Upper lobe of left lung (tissue), 6 donors: ENCODE results near the gene IL11RA. TPM values are rescaled to one million over a fixed set of nuclear protein-coding genes. Genes with fewer than 3 reads are reported as not detected.
A peak's percentile ranks its signal among the peaks of the same experiment; 100 is the strongest.

Experiments
- ATAC-seq, 2 donors: fragments of 200-7000 bp; cut with Tn5 transposase; one replicate each; pipeline ENCODE4 v1.9.1; 2022; ENCODE audit warnings: mild to moderate bottlenecking in 2 of 2, moderate library complexity in 2 of 2; ENCODE audit not compliant: low FRiP score in 2 of 2
- DNase-seq, 2 donors: peaks; one replicate each; pipeline ENCODE4 v3.0.0-alpha.2; 2019 to 2020
- H3K27ac ChIP-seq, 4 donors: fragments of 200-600 bp; sonication (generic); one replicate each; pipeline ENCODE4 v1.5.1; 2016 to 2019
- H3K27me3 ChIP-seq, 4 donors: fragments of 200-600 bp; sonication (generic); one replicate each; pipeline ENCODE4 v1.5.1; 2017 to 2019
- H3K36me3 ChIP-seq, 4 donors: fragments of 200-600 bp; sonication (generic); one replicate each; pipeline ENCODE4 v1.5.1; 2016 to 2019
- H3K4me1 ChIP-seq, 4 donors: fragments of 200-600 bp; sonication (generic); one replicate each; pipeline ENCODE4 v1.5.1; 2018 to 2019
- H3K4me3 ChIP-seq, 4 donors: fragments of 200-600 bp; sonication (generic); one replicate each; pipeline ENCODE4 v1.5.1; 2017 to 2019; ENCODE audit warnings: mild to moderate bottlenecking in 2 of 4, moderate library complexity in 1 of 4
- H3K9me3 ChIP-seq, 4 donors: fragments of 200-600 bp; sonication (generic); one replicate each; pipeline ENCODE4 v1.5.1; 2018 to 2019
- CTCF ChIP-seq, 6 experiments: fragments of 450-650 bp in 4 of 6; fragments of 200-600 bp in 2 of 6; sonication (generic) in 2 of 6; IDR thresholded peaks; one replicate each; pipeline ENCODE4 v1.5.1; 2016 to 2019; ENCODE audit warnings: antibody characterized with exemption in 6 of 6
- EP300 ChIP-seq, 4 donors: sonication (generic); formaldehyde crosslinking; IDR thresholded peaks; one replicate each; pipeline ENCODE4 v1.5.1; 2017; ENCODE audit warnings: antibody characterized with exemption in 4 of 4, control low read depth in 2 of 4
- POLR2A ChIP-seq, 4 donors: fragments of 450-650 bp; IDR thresholded peaks; one replicate each; pipeline ENCODE4 v1.5.1; 2016 to 2017; ENCODE audit warnings: antibody characterized with exemption in 4 of 4, mild to moderate bottlenecking in 2 of 4
- POLR2AphosphoS5 ChIP-seq, 2 donors: sonication (generic); formaldehyde crosslinking; IDR thresholded peaks; one replicate each; pipeline ENCODE4 v1.5.1; 2017; ENCODE audit warnings: antibody characterized with exemption in 2 of 2
- WGBS, 2 donors: methylation state at CpG; one replicate each; pipeline ENCODE4 v1.1.5; 2017 to 2018; 5-methylcytosine and 5-hydroxymethylcytosine counted together
- total RNA-seq, 6 donors: library from RNA; depleted of rRNA in 4 of 6; stranded (reverse); fragments of >200 nt in 4 of 6; gene quantifications; one replicate each; pipeline versions ENCODE4 v1.1.0 to v1.2.1, GENCODE V29; 2016 to 2021
- donor health status: DM: no; HTN: no; CAD: no; lungs with moderate emphysema.
- donor health status: DM: no; HTN: yes; CAD: no; lungs with severe emphysema.

IL11RA gene
- total RNA-seq, 6 donors from 2014 or later, result 14.5 to 49.2 (median 23.7) TPM

GRCh38 chr9:34624475-34625185 lies 27.4 kb upstream of the IL11RA start:
- 29 to 37% methylated on average over 9 to 38 of the region's 39 CpGs for WGBS, 2 donors

GRCh38 chr9:34625186-34625486 lies 26.8 kb upstream of the IL11RA start:
- TF ChIP-seq CTCF (IDR thresholded peaks at IDR 0.05) (no peak), POLR2AphosphoS5 (IDR thresholded peaks at IDR 0.05) (no peak), EP300 (IDR thresholded peaks at IDR 0.05) (no peak), POLR2A (IDR thresholded peaks at IDR 0.05) (no peak)
- Histone ChIP-seq H3K9me3 (no peaks in the 10 kb centered on the region), H3K27ac (no peak overlapping the region), H3K4me3 (no peak overlapping the region), H3K27me3 (peaks cover 1 to 72% (median 31%) of the 10 kb centered on the region in 4 donors), H3K36me3 (no peaks in the 10 kb centered on the region), H3K4me1 (peaks cover 19 to 29% (median 21%) of the 10 kb centered on the region in 4 donors)
- DNase-seq (no peak), ATAC-seq (no peak)
- WGBS, 2 donors, result 67 to 76% methylated on average over 3 of the region's 3 CpGs

More at GRCh38 chr9:34624475-34625185, 27.4 kb upstream of the IL11RA start:
- Histone ChIP-seq H3K27me3 (peaks cover 1 to 68% (median 29%) of the 10 kb centered on the region in 4 donors), H3K4me1 (peaks cover 20 to 32% (median 24%) of the 10 kb centered on the region in 4 donors), H3K36me3 (no peaks in the 10 kb centered on the region), H3K4me3 (no peak overlapping the region), H3K9me3 (no peaks in the 10 kb centered on the region), H3K27ac (no peak overlapping the region)
- ATAC-seq (no peak), DNase-seq (peak in 1 of 2 donors; percentile 75)
- TF ChIP-seq CTCF (IDR thresholded peaks at IDR 0.05) (no peak), EP300 (IDR thresholded peaks at IDR 0.05) (no peak), POLR2A (IDR thresholded peaks at IDR 0.05) (no peak), POLR2AphosphoS5 (IDR thresholded peaks at IDR 0.05) (no peak)

GRCh38 chr9:34627716-34628655 lies 24.0 kb upstream of the IL11RA start:
- H3K4me3 ChIP-seq, result peak overlapping the region in 2 of 4 donors; percentile 44 to 54
- H3K27me3 ChIP-seq, result peaks cover 1 to 66% (median 32%) of the 10 kb centered on the region in 4 donors
- H3K4me1 ChIP-seq, result peaks cover 17 to 29% (median 19%) of the 10 kb centered on the region in 4 donors
- DNase-seq (no peak), ATAC-seq (no peak)
- H3K36me3 ChIP-seq, result no peaks in the 10 kb centered on the region
- TF ChIP-seq POLR2AphosphoS5 (IDR thresholded peaks at IDR 0.05), result no peak
- TF ChIP-seq POLR2A (IDR thresholded peaks at IDR 0.05), result no peak
- TF ChIP-seq EP300 (IDR thresholded peaks at IDR 0.05), result no peak
- no peak for TF ChIP-seq CTCF (IDR thresholded peaks at IDR 0.05)
- H3K9me3 ChIP-seq, result no peaks in the 10 kb centered on the region
- H3K27ac ChIP-seq, result no peak overlapping the region
- 38 to 42% methylated on average over 15 to 16 of the region's 20 CpGs for WGBS, 2 donors

- Histone ChIP-seq H3K4me3 (peak within 1 kb of the TSS in 3 of 4 donors; percentile 38 to 54 (median 44)), H3K27ac (no peak within 1 kb of the TSS), H3K36me3 (no peaks in the 10 kb centered on the region), H3K9me3 (no peaks in the 10 kb centered on the region), H3K27me3 (peaks cover 1 to 57% (median 23%) of the 10 kb centered on the region in 4 donors), H3K4me1 (peaks cover 9 to 21% (median 12%) of the 10 kb centered on the region in 4 donors)
- ATAC-seq (peak in 1 of 2 donors; percentile 77), DNase-seq (peak in 1 of 2 donors; percentile 92)
- 0 to 3% methylated on average over 14 to 60 of the region's 69 CpGs for WGBS, 2 donors
- TF ChIP-seq POLR2A (IDR thresholded peaks at IDR 0.05) (no peak), CTCF (IDR thresholded peaks at IDR 0.05) (peak in 1 of 6 experiments; percentile 15), POLR2AphosphoS5 (IDR thresholded peaks at IDR 0.05) (no peak)
These were observed 23.1 kb upstream of the IL11RA start, which contains the start of gene ARID3C for GRCh38 chr9:34628656-34629490. Gene ARID3C, minus strand, starts transcription at chr9:34629066. Its CDS starts 1,052 bp downstream, at chr9:34628014.
